Measurements from ENCODE around the gene PIM2.

Gene PIM2

DNA sequence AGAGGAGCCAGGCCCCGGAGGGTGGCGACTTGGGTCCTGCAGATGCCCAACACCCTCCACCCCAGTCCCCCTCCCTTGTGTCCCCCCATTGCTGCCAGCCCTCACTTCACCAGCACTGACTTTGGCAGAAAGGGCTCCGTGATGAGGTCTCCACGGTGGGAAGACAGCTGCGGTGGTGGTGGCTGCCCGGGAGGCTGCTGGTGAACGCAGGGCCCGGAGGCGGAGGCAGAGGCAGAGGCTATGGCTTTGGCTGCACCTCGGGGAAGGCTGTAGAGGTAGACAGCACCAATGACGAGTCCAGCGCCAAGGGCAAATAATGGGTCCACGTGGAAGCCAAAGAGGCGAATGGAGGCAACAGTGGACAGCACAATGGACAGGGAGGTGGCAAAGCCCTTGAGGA is 14.2 kb downstream of the PIM2 start:
- no peak for DNase-seq (ENCODE audit: low read depth)
- no peak overlapping the region for H3K4me3 ChIP-seq (ENCODE audit: low read depth, low read length)
- TF ChIP-seq POLR2A (IDR thresholded peaks at IDR 0.05; ENCODE audit: extremely low read depth, insufficient read length) (no peak), MYC (IDR thresholded peaks at IDR 0.05; ENCODE audit: low read depth, low read length) (no peak)
- TF ChIP-seq, protein P1, sequence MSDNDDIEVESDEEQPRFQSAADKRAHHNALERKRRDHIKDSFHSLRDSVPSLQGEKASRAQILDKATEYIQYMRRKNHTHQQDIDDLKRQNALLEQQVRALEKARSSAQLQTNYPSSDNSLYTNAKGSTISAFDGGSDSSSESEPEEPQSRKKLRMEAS (IDR thresholded peaks at IDR 0.05; ENCODE audit: low read depth, low read length) = no peak
- TF ChIP-seq, protein P2, sequence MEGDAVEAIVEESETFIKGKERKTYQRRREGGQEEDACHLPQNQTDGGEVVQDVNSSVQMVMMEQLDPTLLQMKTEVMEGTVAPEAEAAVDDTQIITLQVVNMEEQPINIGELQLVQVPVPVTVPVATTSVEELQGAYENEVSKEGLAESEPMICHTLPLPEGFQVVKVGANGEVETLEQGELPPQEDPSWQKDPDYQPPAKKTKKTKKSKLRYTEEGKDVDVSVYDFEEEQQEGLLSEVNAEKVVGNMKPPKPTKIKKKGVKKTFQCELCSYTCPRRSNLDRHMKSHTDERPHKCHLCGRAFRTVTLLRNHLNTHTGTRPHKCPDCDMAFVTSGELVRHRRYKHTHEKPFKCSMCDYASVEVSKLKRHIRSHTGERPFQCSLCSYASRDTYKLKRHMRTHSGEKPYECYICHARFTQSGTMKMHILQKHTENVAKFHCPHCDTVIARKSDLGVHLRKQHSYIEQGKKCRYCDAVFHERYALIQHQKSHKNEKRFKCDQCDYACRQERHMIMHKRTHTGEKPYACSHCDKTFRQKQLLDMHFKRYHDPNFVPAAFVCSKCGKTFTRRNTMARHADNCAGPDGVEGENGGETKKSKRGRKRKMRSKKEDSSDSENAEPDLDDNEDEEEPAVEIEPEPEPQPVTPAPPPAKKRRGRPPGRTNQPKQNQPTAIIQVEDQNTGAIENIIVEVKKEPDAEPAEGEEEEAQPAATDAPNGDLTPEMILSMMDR (IDR thresholded peaks at IDR 0.05; ENCODE audit: low read depth, low read length) = no peak

DNA sequence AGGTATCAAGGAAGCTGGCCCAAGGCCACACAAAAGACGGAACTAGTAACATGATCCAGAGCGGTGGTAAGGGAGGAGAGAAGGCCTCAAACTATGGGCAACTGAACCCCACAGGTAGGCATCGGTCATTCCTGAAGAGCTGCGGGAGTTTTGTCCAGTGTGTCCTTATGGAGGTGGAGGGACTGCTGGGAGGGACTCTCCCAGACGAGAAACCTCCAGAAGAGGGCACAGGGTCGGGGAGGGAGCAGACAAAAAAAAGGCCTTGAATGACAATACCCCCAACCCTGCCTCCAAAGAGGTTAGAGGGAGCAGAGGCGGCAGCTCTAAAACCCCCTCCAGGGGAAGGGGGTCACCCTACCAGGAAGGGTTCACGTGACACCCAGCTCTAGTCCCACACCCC is 14.6 kb downstream of the PIM2 start:
- no peak for TF ChIP-seq MYC (IDR thresholded peaks at IDR 0.05; ENCODE audit: low read depth, low read length)
- TF ChIP-seq POLR2A (IDR thresholded peaks at IDR 0.05; ENCODE audit: extremely low read depth, insufficient read length) = no peak
- TF ChIP-seq, protein P2 (IDR thresholded peaks at IDR 0.05; ENCODE audit: low read depth, low read length) = no peak
- TF ChIP-seq, protein P1 (IDR thresholded peaks at IDR 0.05; ENCODE audit: low read depth, low read length) = no peak
- H3K4me3 ChIP-seq (ENCODE audit: low read depth, low read length) = no peak overlapping the region
- DNase-seq (ENCODE audit: low read depth) = no peak

DNA sequence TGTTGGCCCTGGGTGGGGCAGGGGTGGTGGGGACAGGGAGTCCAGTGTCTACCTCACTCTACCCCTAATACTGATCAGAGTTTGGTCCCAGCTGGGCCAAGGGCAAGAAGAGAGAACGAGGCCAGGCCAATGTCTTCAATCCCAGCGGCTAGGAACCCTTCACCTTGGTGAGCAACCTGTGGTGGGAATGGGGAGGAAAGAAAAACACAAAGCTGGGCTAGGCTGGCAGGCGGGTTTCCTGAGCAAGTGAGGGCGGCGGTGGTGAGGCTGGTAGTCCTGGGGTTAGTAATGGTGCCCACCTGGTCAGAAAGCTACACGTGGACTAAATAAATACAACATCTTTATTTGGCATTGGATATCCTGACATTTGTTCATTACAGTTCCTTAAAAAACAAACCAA is 15.5 kb downstream of the PIM2 start:
- TF ChIP-seq POLR2A (IDR thresholded peaks at IDR 0.05; ENCODE audit: extremely low read depth, insufficient read length) (no peak), MYC (IDR thresholded peaks at IDR 0.05; ENCODE audit: low read depth, low read length) (no peak)
- TF ChIP-seq, protein P2 (IDR thresholded peaks at IDR 0.05; ENCODE audit: low read depth, low read length) = no peak
- TF ChIP-seq, protein P1 (IDR thresholded peaks at IDR 0.05; ENCODE audit: low read depth, low read length) = no peak
- DNase-seq (ENCODE audit: low read depth) = no peak
- no peak overlapping the region for H3K4me3 ChIP-seq (ENCODE audit: low read depth, low read length)

DNA sequence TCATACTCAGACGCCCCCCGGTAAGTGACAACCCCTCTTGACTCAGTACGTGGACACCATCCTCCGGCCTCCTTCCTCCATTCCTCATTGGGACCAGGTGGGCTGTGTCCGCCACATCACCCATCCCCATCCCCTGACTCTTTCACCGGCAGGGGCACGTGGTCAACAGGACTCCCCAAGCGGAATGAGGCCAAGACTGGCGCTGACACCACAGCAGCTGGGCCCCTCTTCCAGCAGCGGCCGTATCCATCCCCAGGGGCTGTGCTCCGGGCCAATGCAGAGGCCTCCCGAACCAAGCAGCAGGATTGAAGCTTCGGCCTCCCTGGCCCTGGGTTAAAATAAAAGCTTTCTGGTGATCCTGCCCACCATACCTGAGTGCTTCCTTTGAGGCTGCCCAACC is 16.0 kb downstream of the PIM2 start:
- H3K4me3 ChIP-seq (ENCODE audit: low read depth, low read length) = no peak overlapping the region
- DNase-seq (ENCODE audit: low read depth) = no peak
- TF ChIP-seq, protein P2 (IDR thresholded peaks at IDR 0.05; ENCODE audit: low read depth, low read length) = no peak
- TF ChIP-seq MYC (IDR thresholded peaks at IDR 0.05; ENCODE audit: low read depth, low read length) (no peak), POLR2A (IDR thresholded peaks at IDR 0.05; ENCODE audit: extremely low read depth, insufficient read length) (no peak)
- TF ChIP-seq, protein P1 (IDR thresholded peaks at IDR 0.05; ENCODE audit: low read depth, low read length) = no peak

DNA sequence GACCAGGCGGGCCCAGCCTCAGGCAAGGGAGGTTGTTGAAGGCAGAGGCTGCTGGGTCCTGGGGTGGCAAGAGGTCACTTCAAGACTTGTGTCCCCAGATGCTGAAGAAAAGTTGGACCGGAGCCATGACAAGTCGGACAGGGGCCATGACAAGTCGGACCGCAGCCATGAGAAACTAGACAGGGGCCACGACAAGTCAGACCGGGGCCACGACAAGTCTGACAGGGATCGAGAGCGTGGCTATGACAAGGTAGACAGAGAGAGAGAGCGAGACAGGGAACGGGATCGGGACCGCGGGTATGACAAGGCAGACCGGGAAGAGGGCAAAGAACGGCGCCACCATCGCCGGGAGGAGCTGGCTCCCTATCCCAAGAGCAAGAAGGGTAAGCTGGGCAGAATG is 16.7 kb downstream of the PIM2 start:
- no peak overlapping the region for H3K4me3 ChIP-seq (ENCODE audit: low read depth, low read length)
- TF ChIP-seq, protein P1 (IDR thresholded peaks at IDR 0.05; ENCODE audit: low read depth, low read length) = no peak
- TF ChIP-seq POLR2A (IDR thresholded peaks at IDR 0.05; ENCODE audit: extremely low read depth, insufficient read length) (no peak), MYC (IDR thresholded peaks at IDR 0.05; ENCODE audit: low read depth, low read length) (no peak)
- TF ChIP-seq, protein P2 (IDR thresholded peaks at IDR 0.05; ENCODE audit: low read depth, low read length) = no peak
- no peak for DNase-seq (ENCODE audit: low read depth)

DNA sequence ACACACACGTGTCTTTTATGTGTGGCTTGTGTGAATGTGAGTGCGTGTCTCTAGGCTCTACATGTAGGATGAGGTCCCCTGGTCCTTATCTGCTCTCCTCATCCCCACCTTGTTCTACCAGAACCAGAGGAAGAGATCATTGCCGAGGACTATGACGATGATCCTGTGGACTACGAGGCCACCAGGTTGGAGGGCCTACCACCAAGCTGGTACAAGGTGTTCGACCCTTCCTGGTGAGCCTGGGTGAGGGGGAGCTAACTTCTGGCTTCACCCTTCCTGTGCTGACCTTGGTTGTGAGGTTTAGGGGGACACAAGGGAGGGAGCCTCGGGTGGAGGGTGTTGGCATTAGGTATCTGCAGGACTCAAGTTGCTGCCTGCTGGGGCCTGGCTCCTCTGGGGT is 17.8 kb downstream of the PIM2 start:
- TF ChIP-seq, protein P1 (IDR thresholded peaks at IDR 0.05; ENCODE audit: low read depth, low read length) = no peak
- TF ChIP-seq POLR2A (IDR thresholded peaks at IDR 0.05; ENCODE audit: extremely low read depth, insufficient read length) = no peak
- no peak for TF ChIP-seq MYC (IDR thresholded peaks at IDR 0.05; ENCODE audit: low read depth, low read length)
- TF ChIP-seq, protein P2 (IDR thresholded peaks at IDR 0.05; ENCODE audit: low read depth, low read length) = no peak
- H3K4me3 ChIP-seq (ENCODE audit: low read depth, low read length) = no peak overlapping the region
- DNase-seq (ENCODE audit: low read depth) = no peak
